K562 (cell line): ENCODE measurements around the gene PCSK6. TPM values are rescaled to one million over a fixed set of nuclear protein-coding genes. Genes with fewer than 3 reads are reported as not detected.

Source experiments
- CBX3 ChIP-seq, 2 experiments: IDR thresholded peaks; 1 replicate in 1 of 2; 2 replicates in 1 of 2; pipeline ENCODE4 v1.6.1; 2012; ENCODE audit warnings: inconsistent platforms in 2 of 2, low read length in 2 of 2, borderline replicate concordance in 1 of 2, control low read depth in 1 of 2
- ESRRA ChIP-seq: fragments of 450-650 bp; IDR thresholded peaks from 2 replicates; pipeline ENCODE4 v1.6.1; 2014; ENCODE audit warnings: low read depth, mild to moderate bottlenecking, moderate library complexity, borderline replicate concordance
- FOXJ2 ChIP-seq: fragments of 200-800 bp; sonication (Bioruptor generic); IDR thresholded peaks from 2 replicates; pipeline ENCODE4 v1.6.1; 2016; ENCODE audit warnings: missing genetic modification characterization, missing compliant biosample characterization
- GTF3C2 ChIP-seq: IDR thresholded peaks from 3 replicates; pipeline ENCODE4 v1.6.1; 2011; ENCODE audit warnings: borderline replicate concordance, mild to moderate bottlenecking, moderate library complexity; ENCODE audit not compliant: insufficient read length; ENCODE audit errors: extremely low read depth
- HDAC8 ChIP-seq: fragments of 450-650 bp; IDR thresholded peaks from 2 replicates; pipeline ENCODE4 v1.6.1; 2016; ENCODE audit warnings: mild to moderate bottlenecking, missing genetic modification characterization, moderate library complexity, missing compliant biosample characterization
- HMG20B ChIP-seq: fragments of 250-450 bp; sonication (Bioruptor Pico); IDR thresholded peaks from 2 replicates; pipeline ENCODE4 v1.5.0; 2021; ENCODE audit warnings: mild to moderate bottlenecking
- MAFK ChIP-seq: IDR thresholded peaks from 2 replicates; pipeline ENCODE4 v1.6.1; 2011; ENCODE audit warnings: low read length, improper control_type of control experiment
- MYC ChIP-seq, 2 experiments: fragments of 250-450 bp in 1 of 2; sonication (Bioruptor Pico) in 1 of 2; IDR thresholded peaks; 2 replicates each; pipeline versions ENCODE4 v1.5.1 to v1.6.1; 2012 to 2021; ENCODE audit warnings: low read depth in 2 of 2, borderline replicate concordance in 1 of 2, improper control_type of control experiment in 1 of 2, low read length in 1 of 2, mild to moderate bottlenecking in 1 of 2, moderate library complexity in 1 of 2
- POLR3A ChIP-seq: IDR thresholded peaks from 2 replicates; pipeline ENCODE4 v1.6.1; 2011; ENCODE audit warnings: borderline replicate concordance, mild to moderate bottlenecking, moderate library complexity; ENCODE audit not compliant: insufficient read length, insufficient read depth; ENCODE audit errors: extremely low read depth
- TEAD4 ChIP-seq, 2 experiments: sonication (generic) in 1 of 2; formaldehyde crosslinking in 1 of 2; IDR thresholded peaks; 2 replicates each; pipeline versions ENCODE4 v1.6.1 to v1.8.0; 2012 to 2022; ENCODE audit warnings: borderline replicate concordance in 1 of 2, inconsistent platforms in 1 of 2, low read length in 1 of 2, mild to moderate bottlenecking in 1 of 2, missing genetic modification reagents in 1 of 2
- ZNF57 ChIP-seq: fragments of 450-650 bp; formaldehyde crosslinking; IDR thresholded peaks from 2 replicates; pipeline ENCODE4 v1.4.0; 2020; ENCODE audit warnings: mild to moderate bottlenecking, moderate library complexity
- ZNF586 ChIP-seq: fragments of 450-650 bp; formaldehyde crosslinking; conservative IDR thresholded peaks from 2 replicates; pipeline ENCODE4 v1.4.0; 2020; ENCODE audit warnings: mild to moderate bottlenecking, moderate library complexity
- polyA plus RNA-seq, 8 experiments: library from polyadenylated mRNA; depleted of rRNA in 4 of 8; stranded (reverse) in 5 of 8; unstranded in 3 of 8; fragments of >200 nt; fragmentation: Nextera tagmentation in 2 of 8; fragmentation: Illumina TruSeq in 1 of 8; extraction: Ambion mirVana in 2 of 8; extraction: Trizol in 1 of 8; gene quantifications; 2 replicates each; pipeline versions ENCODE4 v1.2.1 to v1.2.3, GENCODE V29; 2011 to 2014; ENCODE audit warnings: inconsistent platforms in 1 of 8, missing spikeins in 1 of 8
- total RNA-seq, 7 experiments: library from RNA; depleted of rRNA in 6 of 7; stranded (reverse); fragments of >200 nt in 6 of 7; fragmentation: Illumina TruSeq in 2 of 7; extraction: Trizol in 2 of 7; gene quantifications; 2 replicates each; pipeline versions ENCODE4 v1.2.1 to v1.2.3, GENCODE V29; 2011 to 2021; ENCODE audit warnings: low replicate concordance in 1 of 7
- TF ChIP-seq, protein P1 (sequence below), 2 experiments: fragments of 450-650 bp; IDR thresholded peaks; 2 replicates each; pipeline ENCODE4 v1.6.1; 2016; ENCODE audit warnings: mild to moderate bottlenecking in 2 of 2, borderline replicate concordance in 1 of 2, low read depth in 1 of 2, moderate library complexity in 1 of 2

Gene PCSK6
- total and polyA plus RNA-seq, 9 of the 15 experiments (the other 6 are each of a cell fraction or from before 2014, with no cell fraction given), result 2.2 to 32.6 (median 14.5) TPM

DNA sequence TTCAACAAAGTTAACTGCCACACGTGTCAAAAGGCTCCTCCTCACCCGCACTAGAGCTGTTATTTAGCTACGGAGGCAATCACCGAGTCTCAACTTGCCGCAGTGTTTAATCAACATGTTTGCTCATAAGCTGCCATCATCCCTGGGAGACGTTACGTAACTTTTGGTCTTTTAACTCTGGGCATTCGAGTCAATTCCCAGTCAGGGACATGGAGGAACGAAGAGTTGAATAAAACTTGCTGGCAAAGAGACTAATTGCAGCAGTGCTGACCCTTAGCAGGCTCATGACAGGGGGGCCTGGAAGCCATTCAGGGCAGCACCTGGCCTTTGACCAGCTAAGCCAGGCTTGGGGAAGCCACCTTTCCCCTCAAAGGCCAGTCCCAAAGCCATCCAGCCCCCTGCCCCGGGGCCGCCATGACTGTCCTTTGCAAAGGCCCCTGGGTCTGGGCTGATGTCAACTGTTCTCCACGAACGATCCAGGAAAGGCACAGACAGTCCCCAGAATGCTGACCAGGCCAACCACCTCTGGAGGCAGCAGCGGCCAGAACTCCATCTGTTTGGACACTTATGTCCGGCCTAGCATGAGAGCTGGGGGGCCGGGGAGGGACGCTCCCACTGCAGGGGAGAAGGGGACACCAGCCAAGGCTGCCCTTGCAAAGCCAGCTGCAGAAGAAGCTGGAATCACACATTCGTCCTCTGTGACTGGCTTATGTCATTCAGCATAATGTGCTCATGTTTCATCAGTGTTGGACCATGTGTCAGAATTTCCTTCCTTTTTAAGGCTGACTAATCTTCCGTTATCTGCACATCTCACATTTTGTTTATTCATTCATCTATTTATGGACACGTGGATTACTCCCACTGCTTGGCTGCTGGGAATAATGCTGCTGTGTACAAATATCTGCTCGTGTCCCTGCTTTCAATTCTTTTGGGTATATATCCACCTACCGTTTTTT, 43.7 kb downstream of the PCSK6 start (continued):
- TF ChIP-seq, protein P1, sequence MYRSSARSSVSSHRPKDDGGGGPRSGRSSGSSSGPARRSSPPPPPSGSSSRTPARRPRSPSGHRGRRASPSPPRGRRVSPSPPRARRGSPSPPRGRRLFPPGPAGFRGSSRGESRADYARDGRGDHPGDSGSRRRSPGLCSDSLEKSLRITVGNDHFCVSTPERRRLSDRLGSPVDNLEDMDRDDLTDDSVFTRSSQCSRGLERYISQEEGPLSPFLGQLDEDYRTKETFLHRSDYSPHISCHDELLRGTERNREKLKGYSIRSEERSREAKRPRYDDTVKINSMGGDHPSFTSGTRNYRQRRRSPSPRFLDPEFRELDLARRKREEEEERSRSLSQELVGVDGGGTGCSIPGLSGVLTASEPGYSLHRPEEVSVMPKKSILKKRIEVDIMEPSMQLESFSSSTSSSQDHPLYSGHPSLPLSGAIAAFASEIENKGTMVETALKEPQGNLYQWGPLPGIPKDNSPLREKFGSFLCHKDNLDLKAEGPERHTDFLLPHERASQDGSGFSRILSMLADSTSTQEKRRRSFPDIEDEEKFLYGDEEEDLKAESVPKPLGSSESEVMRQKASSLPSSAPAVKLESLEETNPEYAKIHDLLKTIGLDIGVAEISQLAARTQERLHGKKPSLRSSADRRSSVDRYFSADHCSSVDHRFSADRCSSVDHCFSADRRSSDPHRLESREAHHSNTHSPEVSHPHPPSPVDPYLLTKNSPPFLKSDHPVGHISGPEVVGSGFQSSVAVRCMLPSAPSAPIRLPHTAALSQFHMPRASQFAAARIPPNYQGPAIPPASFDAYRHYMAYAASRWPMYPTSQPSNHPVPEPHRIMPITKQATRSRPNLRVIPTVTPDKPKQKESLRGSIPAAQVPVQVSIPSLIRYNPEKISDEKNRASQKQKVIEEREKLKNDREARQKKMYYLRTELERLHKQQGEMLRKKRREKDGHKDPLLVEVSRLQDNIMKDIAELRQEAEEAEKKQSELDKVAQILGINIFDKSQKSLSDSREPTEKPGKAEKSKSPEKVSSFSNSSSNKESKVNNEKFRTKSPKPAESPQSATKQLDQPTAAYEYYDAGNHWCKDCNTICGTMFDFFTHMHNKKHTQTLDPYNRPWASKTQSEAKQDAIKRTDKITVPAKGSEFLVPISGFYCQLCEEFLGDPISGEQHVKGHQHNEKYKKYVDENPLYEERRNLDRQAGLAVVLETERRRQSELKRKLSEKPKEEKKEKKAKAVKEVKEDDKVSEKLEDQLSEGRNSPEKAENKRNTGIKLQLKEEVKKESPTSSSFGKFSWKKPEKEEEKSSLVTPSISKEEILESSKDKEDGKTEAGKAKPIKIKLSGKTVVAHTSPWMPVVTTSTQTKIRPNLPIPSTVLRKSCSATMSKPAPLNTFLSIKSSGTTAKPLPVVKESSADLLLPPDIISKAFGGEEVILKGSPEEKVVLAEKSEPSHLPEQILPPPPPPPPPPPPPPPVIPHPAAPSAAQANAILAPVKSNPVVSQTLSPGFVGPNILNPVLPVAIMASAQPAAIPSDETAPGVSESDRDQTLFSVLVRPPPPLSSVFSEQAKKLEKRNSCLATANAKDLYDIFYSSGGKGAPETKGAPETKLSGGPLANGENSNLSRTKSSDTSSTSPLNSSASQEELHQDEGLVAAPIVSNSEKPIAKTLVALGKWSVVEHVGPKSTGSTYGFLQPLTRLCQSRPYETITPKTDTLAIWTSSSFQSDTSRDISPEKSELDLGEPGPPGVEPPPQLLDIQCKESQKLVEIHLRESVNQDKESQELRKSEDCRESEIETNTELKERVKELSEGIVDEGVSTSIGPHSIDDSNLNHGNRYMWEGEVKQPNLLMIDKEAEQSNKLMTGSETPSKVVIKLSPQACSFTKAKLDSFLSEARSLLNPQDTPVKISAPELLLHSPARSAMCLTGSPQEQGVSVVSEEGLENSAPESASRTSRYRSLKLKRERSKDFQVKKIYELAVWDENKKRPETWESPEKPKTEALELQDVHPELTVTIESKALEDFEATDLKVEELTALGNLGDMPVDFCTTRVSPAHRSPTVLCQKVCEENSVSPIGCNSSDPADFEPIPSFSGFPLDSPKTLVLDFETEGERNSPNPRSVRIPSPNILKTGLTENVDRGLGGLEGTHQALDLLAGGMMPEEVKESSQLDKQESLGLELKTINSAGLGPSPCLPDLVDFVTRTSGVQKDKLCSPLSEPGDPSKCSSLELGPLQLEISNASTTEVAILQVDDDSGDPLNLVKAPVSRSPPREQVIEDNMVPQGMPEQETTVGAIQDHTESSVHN (IDR thresholded peaks at IDR 0.05; ENCODE audit: borderline replicate concordance in 1 of 2, low read depth in 1 of 2), result peak in 1 of 2 experiments; percentile 95; a peak in 2 of 4 replicates
- peak; percentile 57; the same call in 1 of the 2 replicates for TF ChIP-seq HDAC8 (tag)
- no peak for TF ChIP-seq GTF3C2
- TF ChIP-seq ZNF586 (CRISPR knock-in tag), result no peak
- TF ChIP-seq MYC (IDR thresholded peaks at IDR 0.05; ENCODE audit: low read depth, low read length), result peak; percentile 95
- TF ChIP-seq MYC (CRISPR knock-in tag; IDR thresholded peaks at IDR 0.05; ENCODE audit: borderline replicate concordance, low read depth), result 0 out of 2 replicates have a peak, but pooled peaks have one; percentile 39
- peak; percentile 73 for TF ChIP-seq TEAD4 (IDR thresholded peaks at IDR 0.05; ENCODE audit: low read length)
- no peak for TF ChIP-seq TEAD4 (CRISPR knock-in tag; IDR thresholded peaks at IDR 0.05; ENCODE audit: borderline replicate concordance)
- TF ChIP-seq HMG20B, result no peak
- peak; percentile 60; the same call in 1 of the 2 replicates for TF ChIP-seq FOXJ2 (tag)
- peak in 1 of 2 experiments; percentile 39; a peak in 1 of 3 replicates for TF ChIP-seq CBX3 (IDR thresholded peaks at IDR 0.05; ENCODE audit: borderline replicate concordance in 1 of 2, low read length in 2 of 2)
- TF ChIP-seq POLR3A, result no peak
- no peak for TF ChIP-seq ZNF57 (CRISPR knock-in tag)
- peak; percentile 52; the same call in 1 of the 2 replicates for TF ChIP-seq ESRRA
- peak; percentile 57 for TF ChIP-seq MAFK
